IMR-90 (cell line): ENCODE measurements around the gene NUP153. TPM values are rescaled to one million over a fixed set of nuclear protein-coding genes. Genes with fewer than 3 reads are reported as not detected.

Experiments used
- ATAC-seq: fragments of 200-7000 bp; cut with Tn5 transposase; 2 replicates; pipeline ENCODE4 v1.9.1; 2020; ENCODE audit warnings: low read depth, mild to moderate bottlenecking, moderate library complexity
- BruUV-seq: library from RNA; stranded (reverse); fragments of 400-500 nt; replicated peaks from 2 replicates; lab custom pipeline; 2021; lab: Mats Ljungman, UMichigan
- CTCF ChIA-PET: fragments of 300-600 bp; formaldehyde crosslinking; extraction: SDS; loops from one replicate; lab custom pipeline; 2021; ENCODE audit warnings: antibody characterized with exemption; lab: Yijun Ruan, JAX
- POLR2A ChIA-PET: fragments of 300-600 bp; sonication (Branson Sonifier 250); formaldehyde crosslinking; loops from one replicate; lab custom pipeline; 2022; ENCODE audit warnings: antibody characterized with exemption; ENCODE audit not compliant: unreplicated experiment; lab: Charles Lee
- DNase-seq: peaks from one replicate; pipeline ENCODE4 v3.0.0; 2013
- H2AFZ ChIP-seq: replicated peaks from 2 replicates; pipeline ENCODE3; 2013; ENCODE audit warnings: low read length, mild to moderate bottlenecking; ENCODE audit not compliant: poor library complexity
- H2AK5ac ChIP-seq: 2 replicates; pipeline ENCODE4 v1.6.1; 2013; ENCODE audit warnings: low read depth, low read length, inconsistent platforms
- H2AK9ac ChIP-seq: replicated peaks from 2 replicates; pipeline ENCODE3; 2013; ENCODE audit warnings: mild to moderate bottlenecking, low read depth, low read length, moderate library complexity; ENCODE audit not compliant: poor library complexity
- H2BK120ac ChIP-seq: 2 replicates; pipeline ENCODE4 v1.6.1; 2013; ENCODE audit warnings: low read depth, low read length, inconsistent platforms
- H2BK15ac ChIP-seq: 3 replicates; pipeline ENCODE4 v1.6.1; 2013; ENCODE audit warnings: low read depth, low read length, inconsistent platforms
- H2BK20ac ChIP-seq: 2 replicates; pipeline ENCODE4 v1.6.1; 2013; ENCODE audit warnings: low read depth, mild to moderate bottlenecking, inconsistent platforms, low read length, moderate library complexity
- H2BK5ac ChIP-seq: 2 replicates; pipeline ENCODE4 v1.6.1; 2013; ENCODE audit warnings: mild to moderate bottlenecking, low read depth, low read length, inconsistent platforms; ENCODE audit not compliant: poor library complexity, severe bottlenecking
- H3K14ac ChIP-seq: replicated peaks from 2 replicates; pipeline ENCODE4 v1.6.1; 2013; ENCODE audit warnings: low read depth, low read length, inconsistent platforms
- H3K18ac ChIP-seq: 2 replicates; pipeline ENCODE4 v1.6.1; 2013; ENCODE audit warnings: low read depth, low read length, control low read depth
- H3K23ac ChIP-seq: 2 replicates; pipeline ENCODE4 v1.6.1; 2013; ENCODE audit warnings: low read depth, low read length, inconsistent platforms
- H3K27ac ChIP-seq: 2 replicates; pipeline ENCODE4 v1.5.1; 2013; ENCODE audit warnings: mild to moderate bottlenecking, control low read depth, low read length; ENCODE audit not compliant: insufficient read depth
- H3K27me3 ChIP-seq: 2 replicates; pipeline ENCODE4 v1.6.1; 2013; ENCODE audit warnings: low read length; ENCODE audit not compliant: control insufficient read depth, insufficient read depth
- H3K36me3 ChIP-seq: 2 replicates; pipeline ENCODE4 v1.6.1; 2013; ENCODE audit warnings: low read length, mixed read lengths; ENCODE audit not compliant: control insufficient read depth, insufficient read depth
- H3K4ac ChIP-seq: 2 replicates; pipeline ENCODE4 v1.6.1; 2013; ENCODE audit warnings: low read depth, low read length, inconsistent platforms
- H3K4me1 ChIP-seq: 2 replicates; pipeline ENCODE4 v1.6.1; 2013; ENCODE audit warnings: low read length, mixed read lengths; ENCODE audit not compliant: control insufficient read depth, insufficient read depth
- H3K4me2 ChIP-seq: 2 replicates; pipeline ENCODE4 v1.6.1; 2013; ENCODE audit warnings: low read depth, mild to moderate bottlenecking, control low read depth, low read length, moderate library complexity
- H3K4me3 ChIP-seq: 2 replicates; pipeline ENCODE4 v1.5.1; 2013; ENCODE audit warnings: low read depth, mild to moderate bottlenecking, control low read depth, low read length, moderate library complexity; ENCODE audit not compliant: insufficient read depth
- H3K56ac ChIP-seq: 2 replicates; pipeline ENCODE4 v1.6.1; 2013; ENCODE audit warnings: low read length, inconsistent platforms; ENCODE audit not compliant: insufficient read depth; ENCODE audit errors: extremely low read depth
- H3K79me1 ChIP-seq, 2 experiments: 2 replicates each; pipeline ENCODE4 v1.6.1; 2013; ENCODE audit warnings: low read length in 2 of 2, inconsistent platforms in 1 of 2, low read depth in 1 of 2
- H3K9ac ChIP-seq: 2 replicates; pipeline ENCODE4 v1.6.1; 2013; ENCODE audit warnings: low read depth, low read length, control low read depth
- H3K9me1 ChIP-seq: 2 replicates; pipeline ENCODE4 v1.6.1; 2013; ENCODE audit warnings: low read length, inconsistent platforms; ENCODE audit not compliant: insufficient read depth
- H3K9me3 ChIP-seq: 2 replicates; pipeline ENCODE4 v1.6.1; 2013; ENCODE audit warnings: low read length; ENCODE audit not compliant: control insufficient read depth, insufficient read depth
- H4K20me1 ChIP-seq: 2 replicates; pipeline ENCODE4 v1.6.1; 2013; ENCODE audit warnings: low read length, inconsistent platforms; ENCODE audit not compliant: insufficient read depth
- H4K5ac ChIP-seq: 2 replicates; pipeline ENCODE4 v1.6.1; 2013; ENCODE audit warnings: mild to moderate bottlenecking, low read depth, low read length, control low read depth
- H4K8ac ChIP-seq, 2 experiments: 2 replicates each; pipeline ENCODE4 v1.6.1; 2013; ENCODE audit warnings: low read depth in 2 of 2, low read length in 2 of 2, control low read depth in 1 of 2, inconsistent platforms in 1 of 2
- H4K91ac ChIP-seq: 2 replicates; pipeline ENCODE4 v1.6.1; 2013; ENCODE audit warnings: low read depth, low read length, inconsistent platforms; ENCODE audit not compliant: insufficient read depth
- CEBPB ChIP-seq: IDR thresholded peaks from 2 replicates; pipeline ENCODE4 v1.6.1; 2012; ENCODE audit warnings: low read depth, low read length, improper control_type of control experiment
- USF2 ChIP-seq: fragments of 150-350 bp; IDR thresholded peaks from 2 replicates; pipeline ENCODE4 v1.6.1; 2017; ENCODE audit warnings: mild to moderate bottlenecking, antibody characterized with exemption, low read length, low read depth
- WGBS, 2 experiments: methylation state at CpG; one replicate each; pipeline versions ENCODE4 v1.1.5 to v1.1.7; 2013; ENCODE audit warnings: missing lambda C conversion rate in 2 of 2; ENCODE audit not compliant: insufficient read length in 1 of 2; ENCODE audit errors: extremely low coverage in 2 of 2; 5-methylcytosine and 5-hydroxymethylcytosine counted together
- dilution Hi-C: fragments of 300-500 bp; cut with HindIII; formaldehyde crosslinking; loops from one replicate; pipeline ENCODE4 v1.14.3; 2018; ENCODE audit warnings: low sequenced_read_pairs; ENCODE audit not compliant: unreplicated experiment
- in situ Hi-C: fragments of 300-500 bp; cut with MboI; formaldehyde crosslinking; loops from 3 replicates; pipeline ENCODE4 v1.14.3; 2019; ENCODE audit warnings: low sequenced_read_pairs, inconsistent platforms, mixed read lengths
- intact Hi-C: fragments of 100-400 bp; cut with micrococcal nuclease; formaldehyde crosslinking; loops from 2 replicates; pipeline ENCODE4 v1.10.0; 2022
- polyA plus RNA-seq, 3 experiments: library from polyadenylated mRNA; depleted of rRNA; stranded (reverse); fragments of >200 nt; gene quantifications; 2 replicates each; pipeline ENCODE4 v1.2.3, GENCODE V29; 2012; ENCODE audit warnings: low replicate concordance in 1 of 3
- total RNA-seq: library from RNA; depleted of rRNA; stranded (reverse); fragments of >200 nt; gene quantifications from 2 replicates; pipeline ENCODE4 v1.2.3, GENCODE V29; 2012

NUP153 gene
- total and polyA plus RNA-seq, 2 of the 4 experiments (the other 2 are of a cell fraction): 17.2 to 39.4 TPM

GRCh38 chr6:17640477-17640917 is 66.2 kb downstream of the NUP153 start:
- Histone ChIP-seq H3K14ac (no peak overlapping the region), H3K4ac (no peak overlapping the region), H3K27ac (no peak overlapping the region), H2BK5ac (no peak overlapping the region), H2AFZ (no peak overlapping the region), H3K79me1 (peaks cover 14 to 49% of the 10 kb centered on the region in 2 experiments), H3K4me1 (0 out of 2 replicates have a peak, but pooled peaks cover 2% of the 10 kb centered on the region), H3K9me3 (no peaks in the 10 kb centered on the region), H2BK15ac (no peak overlapping the region), H3K4me2 (no peak overlapping the region), H4K20me1 (peaks cover 4% of the 10 kb centered on the region; the same call in 1 of the 2 replicates), H4K8ac (no peak overlapping the region), H4K91ac (no peak overlapping the region), H2BK20ac (no peak overlapping the region), H3K9me1 (0 out of 2 replicates have a peak, but pooled peaks cover 5% of the 10 kb centered on the region), H3K27me3 (no peaks in the 10 kb centered on the region), H2AK5ac (no peak overlapping the region), H2BK120ac (no peak overlapping the region), H3K23ac (no peak overlapping the region), H3K9ac (no peak overlapping the region), H3K4me3 (no peak overlapping the region), H3K18ac (no peak overlapping the region), H3K36me3 (peaks cover 35% of the 10 kb centered on the region), H3K56ac (no peak overlapping the region), H2AK9ac (no peak overlapping the region), H4K5ac (no peak overlapping the region)
- dilution Hi-C loops: no loop called here
- intact Hi-C loops: loop anchor here (10.0 kb wide), 1 partner anchor 134 kb away; no protein-coding TSS in a partner anchor
- ChIA-PET POLR2A (no interaction called here), CTCF (no interaction called here)
- no TSS peak for BruUV-seq
- ATAC-seq (no peak), DNase-seq (peak; percentile 35)
- WGBS, 2 experiments: no CpG with 5 or more reads among the region's 3 CpGs
- in situ Hi-C loops: no loop called here
- peak; percentile 61; the same call in 1 of the 2 replicates for TF ChIP-seq CEBPB
- no peak for TF ChIP-seq USF2
